ENCODE data around the gene ZDHHC12.

Gene ZDHHC12

GRCh38 chr9:128729766-128730517 lies 6.0 kb upstream of the ZDHHC12 start:
- DNase-seq, result no peak

- no peak for DNase-seq
Observed at GRCh38 chr9:128729302-128729701, 5.4 kb upstream of the ZDHHC12 start.

DNA sequence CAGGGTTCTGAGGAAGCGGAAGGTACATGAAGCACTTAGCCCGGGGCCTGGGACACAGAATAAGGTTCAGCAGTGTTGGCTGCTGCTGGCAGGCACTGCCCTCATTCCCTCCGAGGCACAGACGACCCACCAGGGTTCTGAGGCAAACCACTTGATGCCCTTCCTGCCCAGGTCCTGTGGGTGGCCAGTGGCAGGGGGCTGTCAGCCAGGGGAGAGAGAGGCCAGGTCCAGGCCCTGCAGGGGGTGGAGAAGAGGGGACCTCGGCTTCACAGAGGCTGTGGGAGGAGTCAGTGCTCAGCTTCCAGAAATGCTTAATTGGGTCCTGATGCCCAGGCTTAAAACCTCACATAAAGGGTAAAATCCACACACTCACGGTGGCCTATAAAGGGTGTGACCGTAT lies 4.4 kb upstream of the ZDHHC12 start:
- no peak for DNase-seq

DNA sequence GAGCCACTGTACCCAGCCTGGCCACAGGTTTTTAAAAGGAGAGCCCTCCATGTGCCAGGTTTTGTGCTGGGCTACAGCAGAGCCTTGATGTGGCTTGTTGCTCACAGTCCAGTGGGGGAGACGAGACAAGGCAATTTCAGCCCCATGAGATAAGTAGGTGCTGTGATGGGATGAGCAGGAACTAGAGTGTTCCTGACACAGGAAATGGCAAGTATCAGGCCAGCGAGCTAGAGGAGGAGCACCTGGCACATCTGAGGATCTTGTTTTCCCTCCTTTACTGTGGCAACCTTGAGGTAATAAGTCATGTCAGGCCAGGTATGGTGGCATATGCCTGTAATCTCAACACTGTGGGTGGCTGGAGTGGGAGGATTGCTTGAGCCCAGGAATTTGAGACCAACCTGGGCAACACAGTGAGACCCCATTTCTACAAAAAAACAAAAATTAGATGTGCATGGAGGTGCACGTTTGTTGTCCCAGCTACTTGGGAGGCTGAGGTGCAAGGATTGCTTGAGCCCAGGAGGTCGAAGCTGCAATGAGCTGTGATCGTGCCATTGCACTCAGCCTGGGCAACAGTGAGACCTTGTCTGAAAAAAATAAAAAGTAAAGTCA lies 3.8 kb upstream of the ZDHHC12 start:
- no peak for DNase-seq

- peak; percentile 73 for DNase-seq
Observed at GRCh38 chr9:128724744-128725211, 851 bp upstream of the ZDHHC12 start.

DNA sequence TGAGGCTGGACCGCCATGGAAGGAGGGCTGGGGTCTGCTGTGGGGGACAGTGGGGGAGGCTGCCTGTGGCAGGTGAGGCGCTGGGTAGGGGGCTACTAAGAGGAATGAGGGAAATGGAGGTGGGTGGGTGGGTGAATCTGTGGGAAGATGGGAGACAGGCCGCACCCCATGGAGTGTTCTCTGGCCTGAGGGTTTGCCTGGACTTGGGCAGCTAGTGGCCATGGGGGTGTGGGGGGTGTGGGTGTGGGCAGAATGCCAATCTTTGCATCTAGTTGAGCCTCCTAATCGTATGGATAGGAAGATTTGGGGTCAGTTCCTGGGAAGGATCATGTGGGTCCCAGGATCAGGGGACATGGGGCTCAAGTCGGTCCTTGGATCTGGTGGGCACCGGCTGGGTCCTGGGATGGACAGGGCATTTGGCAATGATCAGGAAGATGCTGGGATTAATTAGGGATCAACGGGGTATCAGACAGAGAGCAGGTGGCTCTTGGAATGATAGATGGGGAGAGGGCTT lies 518 bp downstream of the ZDHHC12 start:
- no peak for DNase-seq

DNA sequence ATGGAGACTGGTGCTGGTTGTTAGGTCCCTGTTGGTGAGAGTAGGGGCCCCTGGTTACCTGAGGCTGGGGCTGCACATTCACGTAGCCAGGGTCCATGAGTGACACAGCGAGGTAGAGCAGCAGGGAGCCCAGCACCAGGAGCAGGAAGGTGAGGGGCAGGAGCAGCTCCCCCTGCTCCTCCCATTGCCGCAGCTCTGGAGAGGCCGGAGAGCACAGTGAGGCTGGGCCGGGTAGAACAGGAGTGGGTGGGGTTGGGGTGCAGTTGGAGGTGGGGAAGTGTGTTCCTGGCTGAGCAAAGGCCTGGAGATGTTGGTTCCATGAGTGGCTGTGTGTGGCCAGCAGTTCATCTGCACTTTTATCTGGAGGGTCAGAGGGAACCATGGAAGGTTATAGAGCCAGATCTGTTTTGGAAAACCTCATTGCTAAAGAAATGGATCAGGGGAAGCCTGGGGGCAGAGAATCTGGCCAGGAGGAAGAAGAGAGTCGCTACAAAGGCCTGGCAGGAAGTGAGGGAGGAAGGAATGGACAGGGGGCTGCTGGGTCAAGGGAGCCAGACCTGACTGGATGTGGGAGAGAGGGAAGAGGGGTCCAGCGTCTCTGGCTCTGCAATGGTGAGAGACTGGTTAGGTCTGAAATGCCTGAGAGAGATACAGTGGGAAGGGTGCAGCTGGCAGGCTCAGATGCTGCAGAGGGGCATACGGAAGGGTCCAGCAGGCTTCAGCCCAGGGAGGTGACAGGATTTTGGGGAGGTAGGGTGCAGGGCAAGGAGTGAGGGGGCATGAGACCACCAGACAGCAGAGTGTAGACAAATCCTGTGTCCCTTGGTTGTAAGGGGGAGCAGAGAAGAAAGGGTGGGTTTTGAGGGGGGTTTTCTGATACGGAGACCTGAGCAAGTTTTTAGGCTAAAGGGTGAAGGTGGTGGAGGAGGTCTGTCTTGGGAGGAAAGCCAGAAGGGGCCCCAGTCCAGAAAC lies 1.3 kb downstream of the ZDHHC12 start:
- DNase-seq, result no peak

DNA sequence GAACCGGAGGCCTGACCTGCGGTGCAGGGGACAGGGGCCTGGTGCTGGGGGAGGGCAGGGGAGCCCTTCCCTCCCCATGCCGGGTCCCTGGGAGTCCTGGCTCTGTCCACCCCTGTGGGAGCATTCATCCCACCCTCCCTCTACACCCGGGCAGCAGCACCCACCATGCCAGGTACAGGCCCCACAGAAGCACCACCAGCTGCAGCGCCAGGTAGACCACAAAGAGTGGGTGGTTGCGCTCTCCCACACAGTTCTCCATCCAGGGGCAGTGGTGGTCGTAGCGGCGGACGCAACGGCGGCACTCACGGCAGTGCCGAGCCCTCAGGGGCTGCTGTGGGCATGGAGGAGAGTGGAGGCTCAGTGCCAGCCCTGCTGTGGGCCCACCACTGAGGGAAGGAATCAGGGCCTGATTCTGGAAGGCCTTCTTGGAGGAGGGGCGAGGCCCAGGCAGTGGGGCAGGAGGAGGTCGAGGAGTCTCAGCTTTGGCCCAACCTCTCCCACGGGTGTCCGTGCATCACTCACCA lies 2.4 kb downstream of the ZDHHC12 start:
- DNase-seq, result no peak

DNA sequence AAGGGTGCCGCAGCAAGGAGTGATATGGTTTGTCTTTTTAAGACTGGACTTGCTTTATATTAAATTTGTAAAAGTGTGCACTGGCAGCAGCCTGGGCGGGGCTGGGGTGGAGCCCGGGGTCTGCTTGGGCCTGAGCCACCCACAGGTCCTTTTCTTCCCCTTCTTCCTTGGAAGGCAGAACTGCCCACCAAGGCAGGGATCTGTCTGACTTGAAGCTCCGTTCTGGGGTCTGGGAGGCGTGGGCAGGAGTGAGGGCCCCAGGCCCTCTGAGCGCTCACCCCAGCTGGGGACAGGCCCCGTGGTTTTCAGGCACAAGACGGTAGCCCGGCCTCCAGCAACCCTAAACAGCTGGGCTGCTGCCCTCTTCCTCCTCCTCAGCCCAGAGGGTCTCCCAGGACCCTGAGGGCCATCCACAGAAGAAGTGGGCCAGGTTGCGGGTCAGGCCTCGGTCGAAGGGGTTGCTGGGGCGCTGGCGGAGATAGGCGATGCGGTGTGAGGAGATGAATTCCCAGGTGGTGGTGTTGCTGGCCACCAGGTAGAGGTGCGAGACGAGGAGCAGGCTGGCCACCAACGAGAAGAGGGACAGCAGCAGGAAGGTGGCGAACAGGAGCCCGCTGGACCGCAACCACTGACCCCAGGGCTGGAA lies 3.0 kb downstream of the ZDHHC12 start:
- DNase-seq, result no peak

GRCh38 chr9:128719919-128720605 lies 3.9 kb downstream of the ZDHHC12 start:
- no peak for DNase-seq

DNA sequence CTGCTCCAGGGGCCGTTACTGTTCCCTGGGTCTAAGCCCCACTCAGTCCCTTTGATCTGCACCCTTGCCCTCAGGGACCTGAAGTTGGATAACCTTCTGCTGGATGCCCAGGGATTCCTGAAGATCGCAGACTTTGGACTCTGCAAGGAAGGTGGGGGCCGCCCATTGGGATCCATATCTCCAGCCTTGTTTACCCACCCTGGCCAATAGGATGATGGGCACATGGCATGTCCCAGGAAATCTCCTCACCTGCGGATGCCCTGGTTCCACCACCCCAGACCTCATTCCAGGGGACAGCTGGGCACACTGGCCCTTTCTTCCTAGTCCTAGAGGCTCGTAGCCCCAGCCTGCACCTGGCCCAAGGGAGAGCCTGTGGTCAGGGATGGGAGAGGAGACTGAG lies 5.5 kb downstream of the ZDHHC12 start:
- DNase-seq, result no peak

- DNase-seq, result no peak
Observed at GRCh38 chr9:128718047-128718446, 5.9 kb downstream of the ZDHHC12 start.

DNA sequence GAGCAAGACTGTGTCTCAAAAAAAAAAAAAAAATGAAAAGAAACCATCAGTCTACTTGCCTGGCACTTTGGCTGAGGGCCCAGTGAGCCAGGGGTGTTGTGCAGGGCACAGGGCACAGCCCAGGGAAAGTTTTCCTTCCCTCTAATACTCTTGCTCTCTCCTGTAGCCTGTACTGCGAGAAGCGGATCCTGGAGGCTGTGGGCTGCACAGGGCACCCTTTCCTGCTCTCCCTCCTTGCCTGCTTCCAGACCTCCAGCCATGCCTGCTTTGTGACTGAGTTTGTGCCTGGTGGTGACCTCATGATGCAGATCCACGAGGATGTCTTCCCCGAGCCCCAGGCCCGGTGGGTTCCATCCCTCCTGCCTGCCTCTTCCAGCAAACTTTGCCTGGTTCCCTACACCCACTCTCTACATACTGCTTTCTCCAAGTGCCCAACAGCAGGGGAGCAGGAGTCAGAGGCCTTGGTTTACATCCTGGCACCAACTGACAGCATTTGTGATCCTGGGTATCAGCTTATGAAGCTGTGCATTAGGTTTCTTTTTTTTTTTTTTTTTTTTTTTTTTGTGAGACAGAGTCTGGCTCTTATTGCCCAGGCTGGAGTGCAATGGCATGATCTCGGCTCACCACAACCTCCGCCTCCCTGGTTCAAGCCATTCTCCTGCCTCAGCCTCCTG lies 7.2 kb downstream of the ZDHHC12 start:
- no peak for DNase-seq

- no peak for DNase-seq
Observed at GRCh38 chr9:128715436-128715750, 8.5 kb downstream of the ZDHHC12 start.

- no peak for DNase-seq
Observed at GRCh38 chr9:128714586-128715435, 9.1 kb downstream of the ZDHHC12 start.

DNA sequence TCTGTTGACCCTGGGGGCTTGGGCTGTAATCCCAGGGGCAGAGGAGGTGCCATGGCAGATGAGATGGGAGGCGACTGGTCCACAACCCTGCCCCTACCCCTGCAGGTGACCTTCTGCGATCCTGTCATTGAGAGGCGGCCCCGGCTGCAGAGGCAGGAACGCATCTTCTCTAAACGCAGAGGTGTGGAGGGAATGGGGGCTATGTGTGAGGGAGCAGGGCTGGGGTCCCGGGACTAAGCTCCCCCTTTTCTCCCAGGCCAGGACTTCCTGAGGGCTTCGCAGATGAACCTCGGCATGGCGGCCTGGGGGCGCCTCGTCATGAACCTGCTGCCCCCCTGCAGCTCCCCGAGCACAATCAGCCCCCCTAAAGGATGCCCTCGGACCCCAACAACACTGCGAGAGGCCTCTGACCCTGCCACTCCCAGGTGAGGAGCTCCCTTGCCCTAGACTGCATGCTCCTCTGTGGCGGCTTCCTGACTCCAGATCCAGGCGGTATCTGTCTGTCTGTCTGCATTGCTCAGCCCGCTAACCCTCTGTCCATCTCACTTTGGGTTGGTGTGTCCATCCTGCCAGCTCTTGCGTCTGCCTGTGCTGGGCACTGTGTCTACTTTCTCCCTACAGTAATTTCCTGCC lies 9.9 kb downstream of the ZDHHC12 start:
- no peak for DNase-seq

- DNase-seq, result no peak
Observed at GRCh38 chr9:128713411-128713780, 10.5 kb downstream of the ZDHHC12 start.

GRCh38 chr9:128712451-128713410 lies 11.2 kb downstream of the ZDHHC12 start:
- no peak for DNase-seq

- DNase-seq, result no peak
Observed at GRCh38 chr9:128707446-128707845, 16.5 kb downstream of the ZDHHC12 start.

All from SHP77 treated with DMSO at 0.1 percent for 48 hours (cell line).